ENCODE results near the gene AGT.
A peak's percentile ranks its signal among the peaks of the same experiment; 100 is the strongest.
"Not testable (repeated sequence)": the region's sequence is repeated elsewhere in the genome, so short reads cannot be mapped to it uniquely, and the experiment has no call there.

Gene AGT

GRCh38 chr1:230706887-230707731, 6.8 kb downstream of the AGT start:
- no peak for DNase-seq

- no peak for DNase-seq
These were observed 7.8 kb downstream of the AGT start for GRCh38 chr1:230706020-230706699.

- DNase-seq, result no peak
These were observed 8.5 kb downstream of the AGT start for GRCh38 chr1:230705289-230706019.

- no peak for DNase-seq
These were observed 9.1 kb downstream of the AGT start for GRCh38 chr1:230704830-230705229.

- no peak for DNase-seq
These were observed 10.1 kb downstream of the AGT start for GRCh38 chr1:230703679-230704385.

- no peak for DNase-seq
These were observed 10.8 kb downstream of the AGT start for GRCh38 chr1:230702934-230703678.

GRCh38 chr1:230701895-230702768, 11.8 kb downstream of the AGT start:
- DNase-seq, result no peak

- no peak for DNase-seq
These were observed 12.5 kb downstream of the AGT start for GRCh38 chr1:230701434-230701833.

GRCh38 chr1:230700132-230700531, 13.8 kb downstream of the AGT start:
- DNase-seq, result no peak

GRCh38 chr1:230699716-230700115, 14.2 kb downstream of the AGT start:
- no peak for DNase-seq

GRCh38 chr1:230698964-230699363, 15.0 kb downstream of the AGT start:
- not testable (repeated sequence) for DNase-seq

GRCh38 chr1:230698130-230698529, 15.8 kb downstream of the AGT start:
- no peak for DNase-seq

GRCh38 chr1:230696722-230697437, 17.0 kb downstream of the AGT start:
- DNase-seq, result peak; percentile 1

- DNase-seq, result no peak
These were observed 17.7 kb downstream of the AGT start for GRCh38 chr1:230696218-230696617.

GRCh38 chr1:230694991-230695390, 18.9 kb downstream of the AGT start:
- DNase-seq, result no peak

GRCh38 chr1:230694464-230694863, 19.5 kb downstream of the AGT start:
- DNase-seq, result no peak

- no peak for DNase-seq
These were observed 20.1 kb downstream of the AGT start for GRCh38 chr1:230693777-230694176.

GRCh38 chr1:230693221-230693620, 20.7 kb downstream of the AGT start:
- no peak for DNase-seq

GRCh38 chr1:230691615-230692014, 22.3 kb downstream of the AGT start:
- no peak for DNase-seq

- no peak for DNase-seq
These were observed 23.8 kb downstream of the AGT start for GRCh38 chr1:230690101-230690500.

- DNase-seq, result no peak
These were observed 27.2 kb downstream of the AGT start for GRCh38 chr1:230686747-230687146.

All from amniotic stem cell (primary cell).